ENCODE measurements around the gene CDC42BPB. TPM values are rescaled to one million over a fixed set of nuclear protein-coding genes. Genes with fewer than 3 reads are reported as not detected.

Gene CDC42BPB
- total and polyA plus RNA-seq, 2 of the 4 experiments (the other 2 are of a cell fraction): 49.1 to 81.4 TPM

GRCh38 chr14:103006106-103006505, 51.2 kb downstream of the CDC42BPB start:
- H3K18ac ChIP-seq (ENCODE audit: low read depth, low read length): no peak overlapping the region
- no CpG with 5 or more reads among the region's 8 CpGs for WGBS, 2 experiments (ENCODE audit: extremely low coverage in 2 of 2, insufficient read length in 1 of 2)
- ChIA-PET CTCF (no interaction called here), POLR2A (ENCODE audit: unreplicated experiment) (no interaction called here)
- peaks cover 48 to 90% of the 10 kb centered on the region in 2 experiments for H3K79me1 ChIP-seq (ENCODE audit: low read depth in 1 of 2, low read length in 2 of 2)
- no peak for DNase-seq
- no peak overlapping the region for H3K23ac ChIP-seq (ENCODE audit: low read depth, low read length)
- no peak overlapping the region for H3K4ac ChIP-seq (ENCODE audit: low read depth, low read length)
- H2BK15ac ChIP-seq (ENCODE audit: low read depth, low read length): no peak overlapping the region
- H3K4me3 ChIP-seq (ENCODE audit: insufficient read depth, low read depth, low read length): no peak overlapping the region
- in situ Hi-C loops (cut with MboI; ENCODE audit: low sequenced_read_pairs): no loop called here
- no TSS peak for BruUV-seq (replicated peaks)
- H3K9me3 ChIP-seq (ENCODE audit: control insufficient read depth, insufficient read depth, low read length): no peaks in the 10 kb centered on the region
- H2BK120ac ChIP-seq (ENCODE audit: low read depth, low read length): no peak overlapping the region
- no peak for ATAC-seq (ENCODE audit: low read depth)
- no peak overlapping the region for H2BK20ac ChIP-seq (ENCODE audit: low read depth, low read length)
- no peak overlapping the region for H4K91ac ChIP-seq (ENCODE audit: insufficient read depth, low read depth, low read length)
- no peak overlapping the region for H2AFZ ChIP-seq (replicated peaks; ENCODE audit: low read length, poor library complexity)
- H2AK5ac ChIP-seq (ENCODE audit: low read depth, low read length): no peak overlapping the region
- peaks cover 52% of the 10 kb centered on the region for H3K36me3 ChIP-seq (ENCODE audit: control insufficient read depth, insufficient read depth, low read length)
- H3K56ac ChIP-seq (ENCODE audit: extremely low read depth, insufficient read depth, low read length): no peak overlapping the region
- H3K14ac ChIP-seq (replicated peaks; ENCODE audit: low read depth, low read length): no peak overlapping the region
- peaks cover 5% of the 10 kb centered on the region for H3K4me1 ChIP-seq (ENCODE audit: control insufficient read depth, insufficient read depth, low read length)
- intact Hi-C loops (cut with micrococcal nuclease): no loop called here
- no peak overlapping the region for H3K27ac ChIP-seq (ENCODE audit: insufficient read depth, low read length)
- no peak overlapping the region for H3K9ac ChIP-seq (ENCODE audit: low read depth, low read length)
- dilution Hi-C loops (cut with HindIII; ENCODE audit: low sequenced_read_pairs, unreplicated experiment): no loop called here
- TF ChIP-seq RFX5 (IDR thresholded peaks at IDR 0.05; ENCODE audit: low read depth, low read length) (no peak), BHLHE40 (IDR thresholded peaks at IDR 0.05; ENCODE audit: low read depth, low read length) (no peak), MAFK (IDR thresholded peaks at IDR 0.05; ENCODE audit: low read depth, low read length) (no peak), ELK1 (IDR thresholded peaks at IDR 0.05; ENCODE audit: borderline replicate concordance, low read depth, low read length) (no peak), CHD1 (IDR thresholded peaks at IDR 0.05; ENCODE audit: low read depth, low read length) (no peak), MAZ (IDR thresholded peaks at IDR 0.05; ENCODE audit: borderline replicate concordance, low read depth, low read length) (no peak), RAD21 (IDR thresholded peaks at IDR 0.05; ENCODE audit: low read length) (no peak), SMC3 (IDR thresholded peaks at IDR 0.05; ENCODE audit: low read depth, low read length) (no peak), CTCF (conservative IDR thresholded peaks at IDR 0.05; ENCODE audit: low read depth, low read length) (no peak), NFE2L2 (IDR thresholded peaks at IDR 0.05; ENCODE audit: low read depth, low read length) (no peak), CEBPB (IDR thresholded peaks at IDR 0.05; ENCODE audit: low read depth, low read length) (no peak)
- no peaks in the 10 kb centered on the region for H3K27me3 ChIP-seq (ENCODE audit: control insufficient read depth, insufficient read depth, low read length)
- no peak overlapping the region for H4K5ac ChIP-seq (ENCODE audit: low read depth, low read length)
- H3K9me1 ChIP-seq (ENCODE audit: insufficient read depth, low read length): peaks cover 22% of the 10 kb centered on the region
- peaks cover 39% of the 10 kb centered on the region for H4K20me1 ChIP-seq (ENCODE audit: insufficient read depth, low read length)
- H4K8ac ChIP-seq (ENCODE audit: low read depth in 2 of 2, low read length in 2 of 2): no peak overlapping the region
- no peak overlapping the region for H3K4me2 ChIP-seq (ENCODE audit: low read depth, low read length)
- no peak overlapping the region for H2AK9ac ChIP-seq (replicated peaks; ENCODE audit: low read depth, low read length, poor library complexity)
- H2BK5ac ChIP-seq (ENCODE audit: low read depth, low read length, poor library complexity, severe bottlenecking): no peak overlapping the region
